GM23248 (cell line): ENCODE data around the gene GARNL3.

Experiments used
- EZH2 ChIP-seq: fragments of 200-600 bp; sonication (generic); IDR thresholded peaks from 2 replicates; pipeline ENCODE4 v1.6.1; 2018; ENCODE audit warnings: antibody characterized with exemption, mild to moderate bottlenecking; ENCODE audit not compliant: insufficient read depth, poor library complexity, severe bottlenecking
- EZH2phosphoT487 ChIP-seq: fragments of 200-600 bp; sonication (generic); IDR thresholded peaks from 2 replicates; pipeline ENCODE4 v1.6.1; 2018; ENCODE audit warnings: antibody characterized with exemption, moderate library complexity, mild to moderate bottlenecking, low read depth; ENCODE audit not compliant: insufficient read depth

GRCh38 chr9:127333221-127334064 is 68.9 kb downstream of the GARNL3 start:
- TF ChIP-seq EZH2, result no peak
- no peak for TF ChIP-seq EZH2phosphoT487
